ENCODE results near the gene PIP4K2A. TPM values are rescaled to one million over a fixed set of nuclear protein-coding genes. Genes with fewer than 3 reads are reported as not detected.

The PIP4K2A gene
- total and polyA plus RNA-seq, 2 donors (not counting 3 experiments of a cell fraction or from before 2014, with no cell fraction given), result 11.8 to 32.6 TPM

DNA sequence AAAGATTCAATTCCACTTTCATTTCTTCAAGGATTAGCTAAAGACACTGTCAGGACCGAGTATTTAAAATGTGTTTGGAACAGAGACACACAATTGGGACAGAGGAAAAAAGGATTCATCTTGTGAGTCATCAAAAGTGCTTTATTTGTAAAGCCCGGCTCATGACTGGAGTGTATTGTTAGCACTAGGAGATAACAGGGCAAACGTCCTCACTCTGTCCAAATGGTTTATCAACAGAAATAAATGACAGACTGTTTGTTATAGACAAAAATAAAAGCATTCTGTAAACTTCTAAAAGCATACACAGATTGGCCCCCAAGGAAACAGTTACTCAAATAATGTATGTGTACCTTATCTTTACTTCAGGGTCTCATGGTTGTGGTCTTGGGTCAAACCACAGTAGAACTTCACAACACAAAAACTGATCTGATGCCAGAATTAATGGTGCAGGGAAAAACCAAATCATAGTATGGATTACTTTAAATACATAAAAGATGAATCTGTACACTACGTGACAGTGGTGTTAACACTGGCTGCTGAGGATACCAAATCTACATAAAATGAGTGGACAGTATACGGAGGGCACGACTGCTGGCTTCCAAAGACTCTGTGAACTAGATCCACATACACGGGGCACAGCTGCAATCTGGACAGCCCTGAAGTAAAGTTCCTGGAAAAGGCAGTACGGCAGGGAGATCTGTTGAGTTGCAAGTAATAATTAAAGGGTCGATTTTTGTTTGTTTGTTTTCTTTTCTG, 179.4 kb downstream of the PIP4K2A start:
- H3K9ac ChIP-seq (replicated peaks; ENCODE audit: extremely low read depth, insufficient read depth, low read length), result no peak overlapping the region
- no peak for FAIRE-seq
- CTCF ChIA-PET, result no interaction called here
- no peak overlapping the region for H3K4me3 ChIP-seq (replicated peaks in 1 of 3; ENCODE audit: insufficient read depth in 1 of 3, low read depth in 1 of 3, low read length in 3 of 3)
- H3K27ac ChIP-seq (ENCODE audit: insufficient read depth, low read depth, low read length), result no peak overlapping the region
- intact Hi-C loops (cut with micrococcal nuclease) (loop anchor here (10.0 kb wide), 1 partner anchor 1300 kb away; no protein-coding TSS in a partner anchor), dilution Hi-C loops (cut with MboI; ENCODE audit: extremely low pct_ligation_motif_present, low sequenced_read_pairs) (no loop called here)
- no peaks in the 10 kb centered on the region for H3K9me3 ChIP-seq (replicated peaks; ENCODE audit: control insufficient read depth, insufficient read depth, low read length)
- H3K27me3 ChIP-seq (ENCODE audit: control insufficient read depth in 2 of 2, insufficient read depth in 2 of 2, low read length in 2 of 2), result no peaks in the 10 kb centered on the region
- H4K20me1 ChIP-seq (replicated peaks; ENCODE audit: control insufficient read depth, extremely low read depth, insufficient read depth, low read length), result no peaks in the 10 kb centered on the region
- TF ChIP-seq FOS (IDR thresholded peaks at IDR 0.05; ENCODE audit: borderline replicate concordance, insufficient read depth, low read length), result peak; percentile 11
- TF ChIP-seq, protein P1, sequence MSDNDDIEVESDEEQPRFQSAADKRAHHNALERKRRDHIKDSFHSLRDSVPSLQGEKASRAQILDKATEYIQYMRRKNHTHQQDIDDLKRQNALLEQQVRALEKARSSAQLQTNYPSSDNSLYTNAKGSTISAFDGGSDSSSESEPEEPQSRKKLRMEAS (IDR thresholded peaks at IDR 0.05; ENCODE audit: insufficient read depth, insufficient read length), result no peak
- no peak overlapping the region for H2AFZ ChIP-seq (ENCODE audit: low read depth, low read length)
- no peaks in the 10 kb centered on the region for H3K9me1 ChIP-seq (replicated peaks; ENCODE audit: control insufficient read depth, extremely low read depth, insufficient read depth, low read length)
- POLR2A ChIA-PET, result no interaction called here
- H3K79me2 ChIP-seq (ENCODE audit: control insufficient read depth, insufficient read depth, low read length), result no peaks in the 10 kb centered on the region
- no peak overlapping the region for H3K4me2 ChIP-seq (ENCODE audit: insufficient read depth, low read length)
- no TSS peak for BruUV-seq (replicated peaks)
- no peaks in the 10 kb centered on the region for H3K4me1 ChIP-seq (ENCODE audit: control insufficient read depth, extremely low read depth, insufficient read depth, low read length)
- H3K36me3 ChIP-seq (ENCODE audit: control insufficient read depth in 2 of 2, extremely low read depth in 1 of 2, insufficient read depth in 2 of 2, low read length in 2 of 2), result peaks cover 0 to 13% of the 10 kb centered on the region in 2 experiments
- no peak for DNase-seq (ENCODE audit: low read depth, low spot score)

DNA sequence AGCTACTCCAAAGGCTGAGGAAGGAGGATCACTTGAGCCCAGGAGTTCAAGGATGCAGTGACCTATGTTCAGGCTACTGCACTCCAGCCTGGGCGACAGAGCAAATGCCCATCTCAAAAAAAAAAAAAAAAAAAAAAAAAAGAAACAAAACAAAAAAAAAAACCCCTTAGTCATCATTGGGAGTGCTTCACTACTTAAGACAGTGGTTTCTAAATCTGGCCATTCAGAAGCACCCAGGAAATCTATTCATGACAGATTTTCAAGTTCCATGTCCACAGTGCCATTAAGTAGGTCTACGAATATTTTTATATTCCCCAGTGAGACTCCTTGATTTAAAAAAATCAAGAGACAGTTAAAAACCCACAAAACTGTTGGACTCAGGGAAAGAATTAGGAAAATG, 182.9 kb downstream of the PIP4K2A start:
- CTCF ChIA-PET, result no interaction called here
- DNase-seq (ENCODE audit: low read depth, low spot score), result no peak
- dilution Hi-C loops (cut with MboI; ENCODE audit: extremely low pct_ligation_motif_present, low sequenced_read_pairs) (no loop called here), intact Hi-C loops (cut with micrococcal nuclease) (loop anchor here (10.0 kb wide), 1 partner anchor 1303 kb away; no protein-coding TSS in a partner anchor)
- Histone ChIP-seq H3K9me1 (replicated peaks; ENCODE audit: control insufficient read depth, extremely low read depth, insufficient read depth, low read length) (no peaks in the 10 kb centered on the region), H3K9ac (replicated peaks; ENCODE audit: extremely low read depth, insufficient read depth, low read length) (no peak overlapping the region), H3K27me3 (ENCODE audit: control insufficient read depth in 2 of 2, insufficient read depth in 2 of 2, low read length in 2 of 2) (peaks cover 0 to 3% of the 10 kb centered on the region in 2 experiments), H3K27ac (ENCODE audit: insufficient read depth, low read depth, low read length) (no peak overlapping the region), H3K4me1 (ENCODE audit: control insufficient read depth, extremely low read depth, insufficient read depth, low read length) (no peaks in the 10 kb centered on the region), H3K79me2 (ENCODE audit: control insufficient read depth, insufficient read depth, low read length) (no peaks in the 10 kb centered on the region), H3K4me3 (replicated peaks in 1 of 3; ENCODE audit: insufficient read depth in 1 of 3, low read depth in 1 of 3, low read length in 3 of 3) (no peak overlapping the region), H3K9me3 (replicated peaks; ENCODE audit: control insufficient read depth, insufficient read depth, low read length) (no peaks in the 10 kb centered on the region), H4K20me1 (replicated peaks; ENCODE audit: control insufficient read depth, extremely low read depth, insufficient read depth, low read length) (no peaks in the 10 kb centered on the region), H3K36me3 (ENCODE audit: control insufficient read depth in 2 of 2, extremely low read depth in 1 of 2, insufficient read depth in 2 of 2, low read length in 2 of 2) (no peaks in the 10 kb centered on the region), H3K4me2 (ENCODE audit: insufficient read depth, low read length) (no peak overlapping the region), H2AFZ (ENCODE audit: low read depth, low read length) (no peak overlapping the region)
- no peak for FAIRE-seq
- POLR2A ChIA-PET, result no interaction called here
- no TSS peak for BruUV-seq (replicated peaks)
- TF ChIP-seq EZH2 (IDR thresholded peaks at IDR 0.05; ENCODE audit: borderline replicate concordance, low read depth, low read length, severe bottlenecking) (no peak), MYC (IDR thresholded peaks at IDR 0.05; ENCODE audit: low read depth, low read length) (no peak), POLR2AphosphoS5 (IDR thresholded peaks at IDR 0.05; ENCODE audit: insufficient read depth, low read depth, low read length) (no peak), JUN (IDR thresholded peaks at IDR 0.05; ENCODE audit: borderline replicate concordance, insufficient read depth, insufficient read length, low read depth) (no peak), POLR2A (IDR thresholded peaks at IDR 0.05; ENCODE audit: low read depth, low read length) (no peak), GATA2 (IDR thresholded peaks at IDR 0.05; ENCODE audit: insufficient read depth, insufficient read length, low read depth, low read length) (no peak), FOS (IDR thresholded peaks at IDR 0.05; ENCODE audit: borderline replicate concordance, insufficient read depth, low read length) (no peak)
- TF ChIP-seq, protein P2, sequence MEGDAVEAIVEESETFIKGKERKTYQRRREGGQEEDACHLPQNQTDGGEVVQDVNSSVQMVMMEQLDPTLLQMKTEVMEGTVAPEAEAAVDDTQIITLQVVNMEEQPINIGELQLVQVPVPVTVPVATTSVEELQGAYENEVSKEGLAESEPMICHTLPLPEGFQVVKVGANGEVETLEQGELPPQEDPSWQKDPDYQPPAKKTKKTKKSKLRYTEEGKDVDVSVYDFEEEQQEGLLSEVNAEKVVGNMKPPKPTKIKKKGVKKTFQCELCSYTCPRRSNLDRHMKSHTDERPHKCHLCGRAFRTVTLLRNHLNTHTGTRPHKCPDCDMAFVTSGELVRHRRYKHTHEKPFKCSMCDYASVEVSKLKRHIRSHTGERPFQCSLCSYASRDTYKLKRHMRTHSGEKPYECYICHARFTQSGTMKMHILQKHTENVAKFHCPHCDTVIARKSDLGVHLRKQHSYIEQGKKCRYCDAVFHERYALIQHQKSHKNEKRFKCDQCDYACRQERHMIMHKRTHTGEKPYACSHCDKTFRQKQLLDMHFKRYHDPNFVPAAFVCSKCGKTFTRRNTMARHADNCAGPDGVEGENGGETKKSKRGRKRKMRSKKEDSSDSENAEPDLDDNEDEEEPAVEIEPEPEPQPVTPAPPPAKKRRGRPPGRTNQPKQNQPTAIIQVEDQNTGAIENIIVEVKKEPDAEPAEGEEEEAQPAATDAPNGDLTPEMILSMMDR (IDR thresholded peaks at IDR 0.05; ENCODE audit: extremely low read depth in 1 of 2, insufficient read depth in 1 of 2, low read depth in 1 of 2, low read length in 2 of 2), result no peak
- TF ChIP-seq, protein P1 (IDR thresholded peaks at IDR 0.05; ENCODE audit: insufficient read depth, insufficient read length), result no peak
